ENCODE data around the gene UBE2C. TPM values are rescaled to one million over a fixed set of nuclear protein-coding genes. Genes with fewer than 3 reads are reported as not detected.

Gene UBE2C
- total RNA-seq, 1 experiment from 2014 or later = 205 TPM

GRCh38 chr20:45833030-45833882, 20.8 kb downstream of the UBE2C start, which contains the start of gene SNX21 (continued):
- no peak for TF ChIP-seq REST (IDR thresholded peaks at IDR 0.05; ENCODE audit: low read depth)

GRCh38 chr20:45833883-45834796, 21.7 kb downstream of the UBE2C start:
- ChIA-PET CTCF (no interaction called here), RAD21 (ENCODE audit: low non-redundant PET in 1 of 2, low total read pairs in 2 of 2, uncharacterized antibody in 2 of 2, unreplicated experiment in 2 of 2) (no interaction called here), POLR2A (interaction anchor here (0.7 to 0.9 kb wide), 3 partner anchors 12 to 137 kb away, joined by 3 to 4 read pairs (median 3); no protein-coding TSS in a partner anchor)
- Histone ChIP-seq H3K27ac (ENCODE audit: low read depth, low read length) (peak overlapping the region; percentile 68), H4K20me1 (ENCODE audit: insufficient read depth) (no peaks in the 10 kb centered on the region), H3K79me2 (ENCODE audit: insufficient read depth, low read length) (no peaks in the 10 kb centered on the region), H3K4me1 (ENCODE audit: control insufficient read depth in 1 of 2, insufficient read depth in 2 of 2, low read length in 2 of 2) (peaks cover 26 to 35% of the 10 kb centered on the region in 2 experiments), H2AFZ (ENCODE audit: low read depth, low read length, poor library complexity, severe bottlenecking) (no peak overlapping the region), H3K27me3 (ENCODE audit: insufficient read depth, low read length) (no peaks in the 10 kb centered on the region), H3K36me3 (ENCODE audit: control insufficient read depth in 1 of 2, insufficient read depth in 2 of 2, low read length in 2 of 2) (no peaks in the 10 kb centered on the region), H3K9me3 (ENCODE audit: control insufficient read depth in 1 of 2, insufficient read depth in 1 of 2, low read depth in 1 of 2, low read length in 2 of 2) (no peaks in the 10 kb centered on the region), H3K9me2 (ENCODE audit: insufficient read depth) (no peaks in the 10 kb centered on the region), H3K4me2 (ENCODE audit: low read length) (peak overlapping the region; percentile 90), H3K4me3 (replicated peaks in 1 of 2; ENCODE audit: low read depth in 1 of 2, low read length in 2 of 2) (peak overlapping the region; percentile 65 to 74), H3K9ac (ENCODE audit: low read length) (peak overlapping the region; percentile 66)
- intact Hi-C loops (cut with micrococcal nuclease) = loop anchor here (10.0 kb wide), 1 partner anchor 101 kb away; the partner anchor contains the start of gene PCIF1
- BruUV-seq (replicated peaks) = TSS peak; percentile 62
- ATAC-seq (peak; percentile 80), DNase-seq (ENCODE audit: low read depth, low spot score) (no peak)
- TF ChIP-seq ZFX (IDR thresholded peaks at IDR 0.05) (peak; percentile 58), POLR2AphosphoS5 (IDR thresholded peaks at IDR 0.05; ENCODE audit: low read depth, low read length) (peak; percentile 63; the same call in 1 of the 2 replicates), POLR2A (IDR thresholded peaks at IDR 0.05; ENCODE audit: borderline replicate concordance, extremely low read depth, insufficient read depth, insufficient read length) (peak; percentile 53), EZH2phosphoT487 (IDR thresholded peaks at IDR 0.05; ENCODE audit: borderline replicate concordance) (no peak)

Measured in HCT116 (cell line).